Stimulated activated CD4-positive, alpha-beta T cell treated with anti-CD3 and anti-CD28 coated beads, Interleukin-12 subunit alpha, Interleukin-12 subunit beta, amount 100 ng/mL, for 48 hours (primary cell): Measurements from ENCODE around the gene KIF24.
"Not testable (repeated sequence)": the region's sequence is repeated elsewhere in the genome, so short reads cannot be mapped to it uniquely, and the experiment has no call there.

Source experiments
- DNase-seq, 3 donors: peaks; one replicate each; pipeline ENCODE4 v3.0.0-alpha.2; 2020; ENCODE audit warnings: low read depth in 2 of 3, low spot score in 1 of 3

KIF24 gene, protein sequence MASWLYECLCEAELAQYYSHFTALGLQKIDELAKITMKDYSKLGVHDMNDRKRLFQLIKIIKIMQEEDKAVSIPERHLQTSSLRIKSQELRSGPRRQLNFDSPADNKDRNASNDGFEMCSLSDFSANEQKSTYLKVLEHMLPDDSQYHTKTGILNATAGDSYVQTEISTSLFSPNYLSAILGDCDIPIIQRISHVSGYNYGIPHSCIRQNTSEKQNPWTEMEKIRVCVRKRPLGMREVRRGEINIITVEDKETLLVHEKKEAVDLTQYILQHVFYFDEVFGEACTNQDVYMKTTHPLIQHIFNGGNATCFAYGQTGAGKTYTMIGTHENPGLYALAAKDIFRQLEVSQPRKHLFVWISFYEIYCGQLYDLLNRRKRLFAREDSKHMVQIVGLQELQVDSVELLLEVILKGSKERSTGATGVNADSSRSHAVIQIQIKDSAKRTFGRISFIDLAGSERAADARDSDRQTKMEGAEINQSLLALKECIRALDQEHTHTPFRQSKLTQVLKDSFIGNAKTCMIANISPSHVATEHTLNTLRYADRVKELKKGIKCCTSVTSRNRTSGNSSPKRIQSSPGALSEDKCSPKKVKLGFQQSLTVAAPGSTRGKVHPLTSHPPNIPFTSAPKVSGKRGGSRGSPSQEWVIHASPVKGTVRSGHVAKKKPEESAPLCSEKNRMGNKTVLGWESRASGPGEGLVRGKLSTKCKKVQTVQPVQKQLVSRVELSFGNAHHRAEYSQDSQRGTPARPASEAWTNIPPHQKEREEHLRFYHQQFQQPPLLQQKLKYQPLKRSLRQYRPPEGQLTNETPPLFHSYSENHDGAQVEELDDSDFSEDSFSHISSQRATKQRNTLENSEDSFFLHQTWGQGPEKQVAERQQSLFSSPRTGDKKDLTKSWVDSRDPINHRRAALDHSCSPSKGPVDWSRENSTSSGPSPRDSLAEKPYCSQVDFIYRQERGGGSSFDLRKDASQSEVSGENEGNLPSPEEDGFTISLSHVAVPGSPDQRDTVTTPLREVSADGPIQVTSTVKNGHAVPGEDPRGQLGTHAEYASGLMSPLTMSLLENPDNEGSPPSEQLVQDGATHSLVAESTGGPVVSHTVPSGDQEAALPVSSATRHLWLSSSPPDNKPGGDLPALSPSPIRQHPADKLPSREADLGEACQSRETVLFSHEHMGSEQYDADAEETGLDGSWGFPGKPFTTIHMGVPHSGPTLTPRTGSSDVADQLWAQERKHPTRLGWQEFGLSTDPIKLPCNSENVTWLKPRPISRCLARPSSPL (N-terminal part only)

DNA sequence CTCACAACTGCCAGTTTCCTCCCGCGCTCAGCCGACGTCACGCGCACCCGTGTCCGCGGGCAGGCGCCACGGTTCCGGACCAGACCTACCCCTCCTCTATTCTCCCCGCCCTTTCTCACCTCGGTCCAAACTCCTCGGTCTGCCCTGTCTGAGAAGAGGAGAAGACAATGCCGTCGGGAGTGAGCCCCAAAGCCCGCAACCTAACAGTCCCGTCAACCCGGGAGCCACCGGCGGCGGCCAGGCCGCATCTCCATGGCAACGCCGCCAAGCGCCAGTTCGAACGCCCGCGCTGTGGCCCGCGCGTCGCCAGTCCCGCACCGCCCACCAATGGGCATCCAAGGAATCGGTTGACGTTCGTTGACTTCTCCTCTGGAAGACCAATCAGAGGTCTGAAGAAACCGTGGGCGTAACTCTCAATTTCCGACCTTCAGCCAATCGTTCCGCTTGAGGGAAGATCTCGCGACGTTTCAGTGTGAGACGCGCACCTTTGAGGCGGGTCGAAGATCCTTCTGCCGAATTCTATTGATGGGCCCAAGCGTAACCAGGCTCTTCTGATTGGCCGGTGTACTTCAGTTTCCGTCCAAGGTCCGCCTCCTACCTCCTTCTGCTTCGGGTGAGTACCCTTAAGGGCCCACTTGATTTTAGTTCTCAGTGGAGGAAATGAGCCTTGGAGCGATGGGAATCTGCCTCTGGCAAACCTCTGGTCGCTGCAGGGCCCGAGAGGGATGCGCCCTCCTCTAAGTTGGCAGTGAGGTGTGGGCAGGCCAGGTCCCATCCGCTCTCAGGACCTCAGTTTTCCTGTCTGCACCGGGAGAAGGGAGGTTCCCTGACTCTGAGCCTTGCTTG, at the start of gene KIF24, which contains the start of gene NUDT2:
Gene KIF24, minus strand, starts transcription at position 282 of the 846 bp plus-strand sequence. CDS start 17,922 bp downstream, outside the sequence.
Gene NUDT2, plus strand, starts transcription at position 583 of the 846 bp plus-strand sequence. CDS start 9,471 bp downstream, outside the sequence.
- peak; percentile 91 to 95 (median 91) for DNase-seq

DNA sequence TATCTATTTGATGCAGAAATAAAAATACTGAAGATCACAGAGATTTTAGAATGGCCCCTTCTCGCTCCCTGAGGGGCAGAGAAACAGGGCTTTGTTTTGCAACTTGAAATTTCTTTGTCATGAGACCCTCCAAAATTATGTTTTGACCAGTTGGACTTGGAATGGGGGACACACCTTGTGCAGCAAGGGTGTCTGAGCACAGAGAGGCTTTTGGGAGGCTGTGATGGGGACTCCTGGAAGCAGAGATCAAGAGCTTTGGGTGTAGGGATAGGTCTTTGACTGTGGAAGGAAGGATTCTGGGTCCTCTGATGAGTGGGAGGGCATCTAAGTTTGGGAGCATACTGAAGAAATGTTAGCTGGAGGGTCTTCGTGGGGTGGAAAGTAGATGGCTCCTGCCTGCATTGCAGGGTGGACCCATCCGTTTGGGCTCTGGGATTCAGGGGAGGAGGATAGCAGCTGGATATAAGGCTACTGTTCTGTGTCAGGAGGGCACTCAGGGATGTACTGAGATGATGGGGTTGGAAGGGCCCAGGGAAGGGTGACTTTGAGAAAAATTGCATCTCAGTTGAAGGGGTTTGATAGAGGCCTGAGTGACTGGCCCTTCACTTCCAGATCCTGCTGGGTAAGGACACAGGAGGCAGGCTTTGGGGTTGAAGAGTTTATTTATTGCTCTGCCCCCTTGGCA, 49.5 kb upstream of the KIF24 start:
- no peak for DNase-seq

DNA sequence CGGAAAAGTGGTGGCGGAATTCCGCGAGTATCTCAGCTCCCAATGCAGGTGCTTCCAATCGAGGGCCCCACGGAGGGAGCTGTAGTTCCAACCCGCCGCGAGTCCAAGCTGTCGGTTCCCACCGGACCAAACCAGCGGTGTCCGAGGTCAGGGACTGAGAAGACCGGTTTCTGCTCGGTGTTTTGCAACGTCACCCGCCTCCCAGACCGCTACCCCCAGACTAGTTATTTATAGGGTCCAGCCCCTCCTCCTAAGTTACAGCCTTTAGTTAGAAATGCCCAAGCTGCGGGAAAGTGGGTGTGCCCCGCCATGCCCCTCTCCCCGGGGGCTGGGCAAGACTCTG, 48.3 kb upstream of the KIF24 start:
- DNase-seq, result no peak

DNA sequence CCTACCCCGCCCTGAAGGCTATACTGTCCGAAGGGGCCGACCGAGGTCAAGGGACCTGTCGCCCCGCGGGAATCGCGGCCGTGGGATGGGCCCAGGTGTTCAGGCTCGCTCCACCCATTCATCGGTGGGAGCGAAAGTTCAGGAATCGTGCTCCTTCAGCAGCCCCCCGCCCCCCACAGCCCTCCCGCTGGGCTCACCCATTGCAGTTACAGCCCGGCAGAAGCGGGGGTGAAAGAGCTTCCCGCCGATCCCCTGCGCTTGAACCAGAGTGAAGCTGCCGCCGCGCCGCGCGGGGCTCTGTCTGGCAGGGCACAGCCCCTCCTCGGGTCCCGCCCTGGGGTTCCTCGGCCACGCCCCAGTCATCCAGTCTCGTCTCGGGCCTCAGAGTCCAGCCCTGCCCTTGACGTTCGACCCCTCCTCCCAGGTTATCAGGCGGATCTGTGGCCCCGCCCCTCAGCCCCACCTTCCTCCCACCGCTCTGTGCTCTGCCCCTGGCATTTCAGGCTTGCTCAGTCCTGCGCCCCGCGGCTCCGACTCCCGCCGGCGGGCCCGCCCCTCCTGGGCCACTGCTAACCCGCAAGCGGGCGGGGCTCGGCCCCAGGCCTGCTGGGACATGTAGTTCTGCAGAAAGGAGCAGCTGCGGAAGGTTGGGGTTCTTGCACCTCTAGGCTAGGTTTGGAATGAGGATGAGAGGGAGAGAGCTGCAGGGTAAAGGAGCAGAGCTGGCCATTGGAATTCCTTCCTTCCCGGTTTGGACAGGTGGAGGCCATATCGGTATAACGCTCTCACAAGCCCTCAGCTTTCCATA, 47.7 kb upstream of the KIF24 start, which contains the start of gene MYORG:
Gene MYORG, minus strand, starts transcription at position 303 of the 808 bp plus-strand sequence. CDS start 3,955 bp downstream, outside the sequence.
- peak; percentile 94 to 97 (median 96) for DNase-seq

DNA sequence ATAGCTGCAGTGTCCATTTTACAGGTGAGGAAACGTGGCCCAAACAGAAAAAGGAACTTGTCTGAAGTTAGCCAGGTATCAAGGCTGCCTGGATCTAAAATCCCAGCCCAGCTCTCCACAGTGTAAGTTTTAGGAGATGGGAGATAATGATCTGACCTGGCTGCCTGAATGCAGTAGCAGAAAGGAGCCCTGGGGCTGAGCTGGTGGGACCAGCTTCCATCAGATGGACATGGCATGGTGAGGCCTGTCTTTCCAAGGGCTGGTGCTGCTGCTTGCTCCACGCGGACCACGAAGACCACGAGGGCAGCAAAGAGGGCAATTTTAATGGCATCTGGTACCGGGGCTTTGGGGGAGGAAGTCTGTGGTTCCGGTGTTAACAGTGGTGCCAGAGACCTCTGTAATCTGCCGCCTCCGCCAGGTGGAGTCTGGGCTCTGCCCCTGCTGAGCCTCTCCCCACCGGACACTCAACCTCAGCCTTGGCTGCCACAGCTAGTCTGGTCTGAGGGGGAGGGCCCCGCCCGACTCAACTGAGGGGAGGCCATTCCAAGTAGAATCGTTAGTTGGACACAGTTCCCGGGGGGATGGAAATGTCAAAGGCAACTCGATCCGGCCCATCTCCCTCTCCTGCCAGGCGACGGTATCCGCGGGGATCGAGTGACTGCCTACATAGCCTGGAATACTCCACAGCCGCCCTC, 47.0 kb upstream of the KIF24 start:
- DNase-seq, result no peak

DNA sequence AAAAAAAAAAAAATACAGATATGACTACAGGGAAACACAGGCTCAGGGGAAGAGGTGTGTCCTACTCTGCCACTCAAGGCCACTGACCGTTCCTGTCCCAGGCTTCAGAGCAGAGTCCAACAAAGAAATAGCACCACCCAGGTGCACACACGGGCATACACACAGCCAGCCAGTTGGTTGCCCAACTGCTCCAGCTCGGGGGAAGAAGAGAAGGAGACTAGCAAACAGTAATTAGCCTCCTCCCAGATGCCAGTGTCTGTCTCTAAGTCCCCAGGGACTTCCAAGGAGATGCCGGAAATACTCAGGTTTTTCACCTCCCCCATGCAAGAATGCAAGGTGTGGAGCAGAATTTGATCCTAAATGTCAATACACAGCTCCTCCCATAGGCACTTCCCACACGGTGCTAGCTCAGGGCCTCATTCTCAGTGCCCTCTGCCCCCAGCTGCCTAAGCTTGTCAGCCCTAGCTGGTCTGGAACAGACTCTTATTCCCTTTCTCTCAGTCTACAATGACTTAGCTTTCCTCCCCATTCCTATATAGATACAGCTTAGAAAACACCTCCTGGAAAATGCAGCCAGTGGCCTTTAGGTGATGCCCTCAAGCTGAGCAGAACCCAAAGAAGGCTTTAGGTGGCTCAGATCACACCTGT, 46.0 kb upstream of the KIF24 start:
- DNase-seq, result no peak

DNA sequence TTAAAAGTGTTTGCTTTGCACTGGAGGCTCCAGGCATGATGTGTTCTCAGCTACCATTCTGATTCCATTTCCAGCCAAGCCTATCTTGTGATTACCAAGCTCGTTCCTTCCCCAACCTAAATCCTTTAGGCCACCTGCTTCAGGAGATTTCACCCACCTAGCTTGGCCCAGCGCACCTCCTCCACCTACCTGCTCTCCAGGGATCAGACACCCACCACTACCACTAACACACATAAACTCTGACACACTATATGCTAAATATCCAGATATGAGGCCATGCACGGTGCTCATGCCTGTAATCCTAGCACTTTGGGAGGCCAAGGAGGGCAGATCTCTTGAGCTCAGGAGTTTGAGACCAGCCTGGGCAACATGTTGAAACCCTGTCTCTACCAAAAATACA, 45.3 kb upstream of the KIF24 start:
- no peak for DNase-seq

DNA sequence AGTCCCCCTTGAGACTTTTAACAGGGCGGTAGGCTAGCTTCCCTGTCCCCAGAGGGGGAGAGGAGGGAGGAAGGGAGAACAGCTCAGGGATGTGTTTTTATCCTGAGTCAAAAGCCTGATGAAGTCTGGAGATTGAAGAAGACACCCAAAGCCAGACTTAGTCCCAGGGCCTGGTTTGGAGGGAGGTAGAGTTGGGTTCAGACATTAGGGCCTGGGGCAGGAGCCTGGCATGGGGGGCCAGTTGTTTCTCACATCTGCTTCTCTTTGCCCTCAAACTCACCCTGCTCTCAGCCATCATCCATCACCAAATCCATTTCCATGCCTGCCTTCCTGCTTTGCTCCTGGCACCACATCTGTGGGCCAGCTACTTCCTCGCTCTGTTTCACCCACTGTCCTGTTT, 44.7 kb upstream of the KIF24 start:
- DNase-seq, result no peak

DNA sequence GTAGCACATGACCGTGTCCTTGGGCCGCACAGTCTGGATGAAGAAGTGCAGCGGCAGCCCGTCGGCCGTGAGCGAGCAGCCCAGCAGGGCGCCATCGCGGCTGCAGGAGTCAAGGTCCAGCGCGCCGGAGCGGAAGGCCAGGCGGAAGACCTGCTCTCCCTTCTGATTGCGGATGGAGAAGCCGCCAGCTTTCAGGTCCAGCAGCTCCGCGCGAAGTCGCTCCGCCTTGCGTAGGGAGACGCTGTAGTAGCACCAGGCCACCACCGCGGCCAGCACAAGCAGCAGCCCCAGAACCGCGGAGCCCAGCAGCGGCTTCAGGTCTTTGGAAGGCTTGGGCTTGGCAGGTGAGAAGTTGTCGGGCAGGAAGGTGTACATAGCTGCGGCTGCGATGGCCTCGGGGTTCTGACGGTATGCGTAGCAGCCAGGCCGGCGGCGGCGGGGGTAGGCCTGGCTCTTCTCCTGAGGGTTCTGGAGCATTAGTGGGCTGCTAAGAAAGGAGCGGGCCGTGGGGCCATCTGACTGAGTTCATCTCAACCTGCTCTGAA, 43.5 kb upstream of the KIF24 start:
- DNase-seq, result no peak

DNA sequence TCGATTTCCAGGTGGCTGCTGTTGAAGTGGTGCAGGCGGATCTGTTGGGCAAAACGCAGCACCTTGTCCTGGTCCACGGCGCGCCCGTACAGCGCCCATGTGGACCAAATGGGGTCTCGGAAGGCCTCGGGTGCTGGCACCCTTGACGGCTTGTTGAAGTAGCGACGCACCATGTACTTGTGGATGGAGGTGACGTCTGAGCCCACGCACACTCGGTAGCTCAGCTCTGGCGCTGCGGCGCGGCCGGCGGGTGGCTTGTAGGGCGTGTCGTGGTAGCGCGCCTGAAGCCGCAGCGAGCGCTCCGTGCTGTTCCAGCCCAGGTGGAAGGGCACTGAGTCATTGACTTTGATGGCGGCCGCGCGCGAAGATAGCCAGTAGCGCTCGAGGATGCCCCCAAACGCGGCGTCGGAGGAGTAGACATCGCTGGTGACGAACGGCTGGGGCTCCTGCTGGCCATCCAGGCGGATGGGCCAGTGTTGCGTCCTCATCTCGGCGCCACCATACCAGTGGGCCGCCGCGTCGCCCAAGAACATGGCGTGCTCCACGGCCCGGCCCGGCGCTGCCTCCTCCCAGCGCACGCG, 42.9 kb upstream of the KIF24 start:
- no peak for DNase-seq

DNA sequence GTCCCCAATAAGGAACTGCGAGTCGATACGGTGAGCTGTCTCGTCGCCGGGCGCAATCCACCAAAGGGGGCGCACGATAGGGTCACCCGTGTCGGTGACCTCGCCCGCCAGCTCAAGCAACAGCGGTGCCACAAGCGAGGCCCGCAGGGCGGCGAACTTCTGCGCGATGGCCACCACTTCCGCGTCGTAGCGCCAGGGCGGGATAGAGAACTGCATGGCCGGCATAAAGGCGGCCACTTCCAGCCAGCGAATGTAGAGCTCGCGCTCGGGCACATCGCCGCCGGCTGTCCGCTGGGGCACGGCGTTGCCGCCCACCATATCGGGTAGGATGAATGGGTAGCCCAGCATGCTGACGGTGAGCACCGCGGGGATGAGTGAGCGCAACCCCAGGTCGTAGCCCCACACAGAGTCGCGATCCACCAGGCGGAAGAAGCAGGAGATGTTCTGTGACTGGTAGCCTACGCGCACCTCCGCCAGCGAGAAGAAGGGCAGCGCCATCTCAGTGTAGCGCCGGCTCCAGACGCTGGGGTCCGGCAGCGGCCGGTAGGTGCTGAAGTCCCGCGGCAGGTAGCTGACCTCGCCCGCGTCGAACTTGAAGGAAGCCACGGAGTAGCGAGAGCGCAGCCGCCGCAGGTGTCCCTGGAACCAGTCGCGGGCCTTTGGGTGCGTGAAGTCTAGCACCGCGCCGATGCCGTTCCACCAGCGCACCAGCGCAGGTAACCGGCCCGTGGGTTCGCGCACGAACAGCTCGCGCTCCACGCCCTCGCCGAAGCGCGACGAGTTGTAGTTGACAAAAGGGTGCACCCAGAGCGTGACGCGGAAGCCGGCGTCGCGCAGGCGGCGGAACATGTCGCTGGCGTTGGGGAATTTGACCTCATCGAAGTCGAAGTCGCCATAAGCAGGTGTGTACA, 42.2 kb upstream of the KIF24 start:
- DNase-seq, result no peak

DNA sequence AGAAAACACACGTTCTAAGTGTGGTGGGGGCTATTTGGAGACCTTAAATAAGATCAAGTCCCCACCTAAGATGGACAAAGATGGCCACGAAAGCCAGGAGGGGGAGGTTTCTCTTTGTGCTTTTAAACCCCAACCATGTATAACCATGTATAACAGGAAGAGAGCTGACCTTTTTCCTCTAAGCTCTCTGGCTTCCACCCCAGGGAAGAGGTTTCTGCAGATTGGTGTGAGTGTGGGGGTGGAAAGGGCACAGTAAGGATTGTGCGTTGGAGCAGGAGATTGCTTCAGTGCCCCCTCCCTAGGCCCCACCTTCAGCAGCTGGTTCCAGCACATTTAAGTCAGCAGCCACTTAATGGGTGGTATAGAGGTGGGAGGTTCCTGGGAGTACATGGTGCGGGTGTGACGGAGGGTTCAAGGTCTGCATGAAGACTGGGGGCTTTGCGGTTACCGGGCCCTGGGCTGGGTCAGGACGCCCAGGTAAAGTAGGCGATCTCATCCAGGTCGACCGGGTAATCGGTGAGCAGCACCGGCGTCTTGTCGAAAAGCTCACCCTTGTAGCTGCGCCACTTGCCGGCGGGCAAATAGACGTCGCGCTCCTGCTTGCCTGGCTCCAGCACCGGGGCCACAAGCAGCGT, 41.4 kb upstream of the KIF24 start:
- no peak for DNase-seq

DNA sequence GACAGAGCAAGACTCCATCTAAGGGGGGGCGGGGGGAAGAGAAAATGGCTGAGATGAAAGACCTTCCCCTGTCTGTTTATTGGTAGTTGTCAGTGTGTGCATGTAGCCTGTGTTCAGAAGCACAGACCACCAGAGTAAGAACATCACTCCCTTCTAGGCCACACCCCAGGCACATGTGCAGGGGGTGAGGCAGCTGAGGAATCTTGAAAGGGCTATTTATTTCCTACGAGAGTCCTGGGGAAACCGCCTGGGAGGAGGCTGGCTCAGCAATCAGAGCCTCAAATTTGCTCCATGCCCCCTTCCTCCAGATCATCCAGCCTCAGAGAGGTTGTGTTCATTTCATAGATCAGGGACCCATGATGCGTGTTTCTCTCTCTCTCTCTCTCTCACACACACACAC, 40.6 kb upstream of the KIF24 start:
- no peak for DNase-seq

DNA sequence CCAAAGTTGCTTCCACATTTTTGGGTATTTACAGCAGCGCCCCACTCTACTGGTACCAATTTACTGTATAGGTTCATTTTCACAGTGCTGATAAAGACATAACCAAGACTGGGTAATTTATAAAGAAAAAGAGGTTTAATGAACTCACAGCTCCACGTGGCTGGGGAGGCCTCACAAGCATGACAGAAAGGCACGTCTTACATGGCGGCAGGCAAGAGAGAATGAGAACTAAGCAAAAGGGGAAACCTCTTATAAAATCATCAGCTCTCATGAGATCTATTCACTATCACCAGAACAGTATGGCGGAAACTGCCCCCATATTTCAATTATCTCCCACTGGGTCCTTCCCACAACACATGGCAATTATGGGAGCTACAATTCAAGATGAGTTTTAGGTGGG, 39.7 kb upstream of the KIF24 start:
- DNase-seq, result not testable (repeated sequence)

DNA sequence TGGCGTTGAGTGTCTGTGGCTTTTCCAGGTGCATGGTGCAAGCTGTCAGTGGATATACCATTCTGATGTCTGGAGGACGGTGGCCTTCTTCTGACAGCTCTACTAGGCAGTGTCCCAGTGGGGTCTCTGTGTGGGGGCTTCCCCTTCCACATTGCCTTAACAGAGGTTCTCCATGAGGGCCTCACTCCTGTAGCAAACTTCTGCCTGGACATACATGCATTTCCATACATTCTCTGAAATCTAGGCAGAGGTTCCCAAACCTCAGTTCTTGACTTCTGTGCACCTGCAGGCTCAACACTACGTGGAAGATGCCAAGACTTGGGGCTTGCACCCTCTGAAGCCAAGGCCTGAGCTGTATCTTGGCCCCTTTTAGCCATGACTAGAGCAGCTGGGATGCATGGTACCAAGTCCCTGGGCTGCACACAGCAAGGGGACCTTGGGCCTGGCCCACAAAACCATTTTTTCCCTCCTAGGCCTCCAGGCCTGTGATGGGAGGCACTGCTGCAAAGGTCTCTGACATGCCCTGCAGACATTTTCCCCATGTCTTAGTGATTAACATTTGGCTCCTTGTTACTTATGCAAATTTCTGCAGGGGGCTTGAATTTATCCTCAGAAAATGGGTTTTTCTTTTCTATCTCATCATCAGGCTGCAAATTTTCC, 38.8 kb upstream of the KIF24 start:
- DNase-seq, result not testable (repeated sequence)
